Measurements from ENCODE around the gene PARVG.

The PARVG gene

GRCh38 chr22:44170470-44170869, 10.3 kb upstream of the PARVG start:
- Histone ChIP-seq H3K36me3 (no peaks in the 10 kb centered on the region), H3K4me3 (ENCODE audit: low read depth, low read length) (no peak overlapping the region), H3K9me3 (no peaks in the 10 kb centered on the region), H3K4me1 (no peaks in the 10 kb centered on the region), H3K27me3 (no peaks in the 10 kb centered on the region)
- TF ChIP-seq, protein P1, sequence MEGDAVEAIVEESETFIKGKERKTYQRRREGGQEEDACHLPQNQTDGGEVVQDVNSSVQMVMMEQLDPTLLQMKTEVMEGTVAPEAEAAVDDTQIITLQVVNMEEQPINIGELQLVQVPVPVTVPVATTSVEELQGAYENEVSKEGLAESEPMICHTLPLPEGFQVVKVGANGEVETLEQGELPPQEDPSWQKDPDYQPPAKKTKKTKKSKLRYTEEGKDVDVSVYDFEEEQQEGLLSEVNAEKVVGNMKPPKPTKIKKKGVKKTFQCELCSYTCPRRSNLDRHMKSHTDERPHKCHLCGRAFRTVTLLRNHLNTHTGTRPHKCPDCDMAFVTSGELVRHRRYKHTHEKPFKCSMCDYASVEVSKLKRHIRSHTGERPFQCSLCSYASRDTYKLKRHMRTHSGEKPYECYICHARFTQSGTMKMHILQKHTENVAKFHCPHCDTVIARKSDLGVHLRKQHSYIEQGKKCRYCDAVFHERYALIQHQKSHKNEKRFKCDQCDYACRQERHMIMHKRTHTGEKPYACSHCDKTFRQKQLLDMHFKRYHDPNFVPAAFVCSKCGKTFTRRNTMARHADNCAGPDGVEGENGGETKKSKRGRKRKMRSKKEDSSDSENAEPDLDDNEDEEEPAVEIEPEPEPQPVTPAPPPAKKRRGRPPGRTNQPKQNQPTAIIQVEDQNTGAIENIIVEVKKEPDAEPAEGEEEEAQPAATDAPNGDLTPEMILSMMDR (IDR thresholded peaks at IDR 0.05; ENCODE audit: low read depth, low read length), result no peak
- DNase-seq, result no peak

- H3K4me3 ChIP-seq (ENCODE audit: low read depth, low read length), result no peak overlapping the region
- H3K9me3 ChIP-seq, result no peaks in the 10 kb centered on the region
- no peaks in the 10 kb centered on the region for H3K4me1 ChIP-seq
- no peaks in the 10 kb centered on the region for H3K36me3 ChIP-seq
- TF ChIP-seq, protein P1 (IDR thresholded peaks at IDR 0.05; ENCODE audit: low read depth, low read length), result no peak
- no peak for DNase-seq
- 0 out of 2 replicates have a peak, but pooled peaks cover under 1% of the 10 kb centered on the region for H3K27me3 ChIP-seq
These were observed 9.2 kb upstream of the PARVG start for GRCh38 chr22:44171561-44171960.

- H3K27me3 ChIP-seq, result 0 out of 2 replicates have a peak, but pooled peaks cover 2% of the 10 kb centered on the region
- DNase-seq, result no peak
- H3K4me1 ChIP-seq, result no peaks in the 10 kb centered on the region
- TF ChIP-seq, protein P1 (IDR thresholded peaks at IDR 0.05; ENCODE audit: low read depth, low read length), result no peak
- H3K36me3 ChIP-seq, result no peaks in the 10 kb centered on the region
- H3K4me3 ChIP-seq (ENCODE audit: low read depth, low read length), result no peak overlapping the region
- no peaks in the 10 kb centered on the region for H3K9me3 ChIP-seq
These were observed 8.2 kb upstream of the PARVG start for GRCh38 chr22:44172370-44173108.

- Histone ChIP-seq H3K4me3 (ENCODE audit: low read depth, low read length) (no peak overlapping the region), H3K36me3 (no peaks in the 10 kb centered on the region), H3K4me1 (no peaks in the 10 kb centered on the region), H3K9me3 (no peaks in the 10 kb centered on the region), H3K27me3 (peaks cover 3% of the 10 kb centered on the region; the same call in 1 of the 2 replicates)
- TF ChIP-seq, protein P1 (IDR thresholded peaks at IDR 0.05; ENCODE audit: low read depth, low read length), result no peak
- DNase-seq, result no peak
These were observed 7.6 kb upstream of the PARVG start for GRCh38 chr22:44173154-44173553.

DNA sequence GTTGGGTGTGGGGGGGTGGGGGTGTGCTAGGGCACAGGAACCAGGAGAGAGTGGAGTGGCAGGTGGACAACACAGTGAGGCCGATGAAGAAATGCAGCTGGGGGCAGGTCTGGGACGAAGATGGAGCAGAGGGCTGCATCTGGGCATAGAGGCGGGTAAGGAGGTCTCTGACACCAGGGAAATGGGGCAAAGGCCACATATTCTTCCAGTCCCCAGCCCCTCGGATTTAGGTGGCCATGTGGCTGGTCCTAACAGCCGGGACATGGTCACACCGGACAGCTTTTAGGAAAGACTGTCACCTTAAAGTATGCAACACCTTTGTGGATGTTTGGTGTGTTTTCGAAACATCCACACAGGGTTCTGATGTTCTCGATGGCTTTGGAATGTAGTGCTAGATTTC, 5.0 kb upstream of the PARVG start:
- DNase-seq, result no peak
- TF ChIP-seq, protein P1 (IDR thresholded peaks at IDR 0.05; ENCODE audit: low read depth, low read length), result no peak
- no peak overlapping the region for H3K4me3 ChIP-seq (ENCODE audit: low read depth, low read length)
- peaks cover 22% of the 10 kb centered on the region for H3K27me3 ChIP-seq
- H3K9me3 ChIP-seq, result no peaks in the 10 kb centered on the region
- no peaks in the 10 kb centered on the region for H3K4me1 ChIP-seq
- H3K36me3 ChIP-seq, result no peaks in the 10 kb centered on the region

DNA sequence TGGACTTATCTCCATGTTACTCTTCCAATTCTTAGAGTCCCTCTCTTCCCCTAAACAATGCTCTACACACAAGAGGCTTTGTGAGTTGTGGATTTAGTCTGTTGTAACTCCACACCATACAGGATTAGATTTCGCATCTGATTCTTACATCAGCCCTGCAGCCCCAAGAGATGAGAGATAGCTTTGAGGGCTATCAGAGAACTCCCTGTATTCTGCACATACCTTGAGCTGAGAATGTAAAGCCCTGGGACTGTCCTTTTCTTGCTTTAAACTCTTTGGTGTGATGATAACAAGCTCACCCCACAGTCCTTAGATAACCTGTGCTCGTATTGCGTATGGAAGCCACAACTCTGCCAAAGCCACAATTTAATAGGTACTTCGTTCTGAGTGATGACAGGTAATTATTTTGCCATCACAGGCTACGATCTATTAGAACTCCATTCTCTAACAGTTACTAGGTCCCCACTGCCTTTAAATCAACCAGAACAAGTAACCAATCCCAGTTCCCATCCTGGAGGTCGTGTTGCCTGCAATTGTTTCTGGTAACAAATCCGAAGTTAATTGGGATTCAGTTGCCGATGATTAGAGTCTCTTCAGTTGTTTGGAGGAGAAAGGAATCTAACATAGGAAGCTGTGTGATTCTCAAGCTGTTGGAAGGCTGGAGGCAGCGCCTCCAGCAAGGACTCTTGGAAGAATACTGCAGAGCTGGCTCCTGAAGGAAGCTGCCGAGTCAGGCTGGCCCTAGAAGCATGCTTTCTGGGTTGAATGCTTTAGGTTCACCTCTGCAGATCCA, 1.3 kb upstream of the PARVG start:
- Histone ChIP-seq H3K36me3 (no peaks in the 10 kb centered on the region), H3K27me3 (peaks cover 28% of the 10 kb centered on the region), H3K9me3 (no peaks in the 10 kb centered on the region), H3K4me3 (ENCODE audit: low read depth, low read length) (no peak overlapping the region), H3K4me1 (no peaks in the 10 kb centered on the region)
- DNase-seq, result no peak
- TF ChIP-seq, protein P1 (IDR thresholded peaks at IDR 0.05; ENCODE audit: low read depth, low read length), result no peak

Data from BE2C (cell line).